NOMO-1 treated with DMSO at 0.1 percent for 48 hours (cell line): Measurements from ENCODE around the gene RGS6.

ENCODE experiments used
- DNase-seq: peaks from one replicate; lab custom pipeline; 2025; ENCODE audit not compliant: unreplicated experiment; lab: John Stamatoyannopoulos, UW

Gene RGS6

DNA sequence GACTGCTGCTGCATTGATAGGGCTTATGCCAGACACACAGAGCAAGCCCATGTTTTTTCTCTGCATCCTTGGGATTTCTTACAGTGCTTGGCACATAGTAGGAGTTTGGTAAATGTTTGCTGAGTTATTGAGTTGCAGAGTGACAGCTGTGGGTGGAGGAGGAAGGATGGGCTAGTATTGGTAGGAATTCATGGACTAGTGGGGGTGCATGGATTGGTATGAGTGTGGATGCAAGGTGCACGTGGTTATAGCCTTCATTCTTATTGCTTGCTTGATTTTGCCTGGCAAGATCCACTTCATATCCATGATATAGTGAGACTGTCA is 11.4 kb downstream of the RGS6 start:
- DNase-seq: no peak

- DNase-seq: peak; percentile 29
Measured at GRCh38 chr14:71947947-71948500, 15.8 kb downstream of the RGS6 start.

DNA sequence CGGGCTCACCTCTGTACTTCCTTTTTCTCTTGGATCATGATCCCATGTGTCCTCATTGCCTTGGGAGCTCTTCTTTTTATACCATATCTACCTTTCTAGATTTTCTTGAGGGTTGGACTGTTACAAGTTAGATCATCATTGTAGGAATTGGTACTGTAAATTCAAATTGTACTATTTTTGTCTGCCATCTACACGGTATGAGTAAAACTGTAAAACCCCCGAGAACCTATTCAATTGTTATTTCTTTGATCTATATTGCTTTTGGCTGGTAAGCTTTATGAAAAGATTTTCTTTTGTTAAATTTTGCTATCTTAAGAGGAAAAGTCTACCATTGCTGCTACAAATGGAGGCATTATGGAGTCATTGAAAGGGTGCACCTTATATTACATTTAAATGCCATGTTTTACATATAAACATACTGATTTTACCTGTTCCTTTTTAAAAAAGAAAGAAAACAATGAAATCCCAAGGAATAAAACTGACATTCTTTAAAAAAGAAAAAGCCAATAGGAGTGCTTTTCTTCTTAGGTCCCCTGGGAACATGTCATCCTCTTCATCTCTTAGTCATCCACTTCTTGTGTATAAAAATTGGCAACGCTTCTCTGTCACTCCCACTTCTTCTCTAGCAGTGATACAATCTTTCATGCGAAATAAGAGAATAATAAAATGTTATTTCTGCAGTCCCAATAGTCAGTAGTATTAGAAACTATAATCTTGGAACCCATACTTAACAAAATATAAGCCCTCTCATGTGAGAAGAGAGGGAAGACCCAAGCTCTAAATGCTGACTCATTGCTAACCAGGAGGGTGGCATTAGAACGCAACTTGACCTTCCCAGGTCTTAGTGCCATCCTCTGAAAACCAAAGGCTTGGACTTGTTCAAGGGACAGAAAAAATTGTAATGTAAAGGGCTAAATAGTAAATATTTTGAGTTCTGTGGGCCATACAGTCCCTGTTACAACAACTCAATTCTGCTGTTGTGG is 20.4 kb downstream of the RGS6 start:
- DNase-seq: no peak

GRCh38 chr14:71956920-71957563 is 24.8 kb downstream of the RGS6 start:
- DNase-seq: no peak

DNA sequence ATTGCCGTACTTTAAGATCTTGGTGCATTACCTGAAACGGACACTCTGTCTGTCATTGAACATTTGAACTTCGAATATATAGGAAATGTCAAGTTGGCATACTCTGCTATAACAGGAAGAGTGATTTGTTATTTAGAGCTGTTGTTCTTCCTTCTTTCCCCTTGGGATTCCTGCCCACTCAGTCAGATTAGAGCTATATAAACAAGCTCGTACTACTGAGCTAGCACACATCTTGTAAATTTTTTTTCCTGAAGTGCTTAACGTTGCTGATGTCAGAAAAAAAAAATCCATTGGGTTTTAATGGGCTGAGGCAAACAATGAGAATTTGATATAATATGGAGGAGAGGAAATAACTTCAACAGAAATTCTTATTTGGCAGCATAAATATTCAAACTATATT is 26.8 kb downstream of the RGS6 start:
- DNase-seq: no peak

GRCh38 chr14:71960494-71961353 is 28.5 kb downstream of the RGS6 start:
- no peak for DNase-seq

DNA sequence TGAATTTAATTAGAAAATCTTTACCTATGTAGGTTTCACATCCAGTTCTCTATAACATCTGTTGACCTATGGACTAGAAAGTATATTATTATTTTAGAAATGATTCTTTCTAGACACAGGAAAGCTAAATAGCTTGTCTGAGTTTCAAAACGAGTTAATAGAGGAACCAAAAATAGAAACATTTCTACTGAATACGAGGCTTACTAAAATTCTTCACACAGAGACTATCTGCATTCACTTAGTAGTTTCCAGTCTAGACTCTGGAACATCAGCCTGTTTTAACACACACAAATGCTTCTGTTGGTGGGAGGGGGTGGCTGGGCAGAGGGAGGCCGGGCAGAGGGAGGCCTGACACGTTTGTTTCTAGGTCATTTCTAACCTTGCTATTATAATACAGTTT is 29.7 kb downstream of the RGS6 start:
- DNase-seq: no peak

DNA sequence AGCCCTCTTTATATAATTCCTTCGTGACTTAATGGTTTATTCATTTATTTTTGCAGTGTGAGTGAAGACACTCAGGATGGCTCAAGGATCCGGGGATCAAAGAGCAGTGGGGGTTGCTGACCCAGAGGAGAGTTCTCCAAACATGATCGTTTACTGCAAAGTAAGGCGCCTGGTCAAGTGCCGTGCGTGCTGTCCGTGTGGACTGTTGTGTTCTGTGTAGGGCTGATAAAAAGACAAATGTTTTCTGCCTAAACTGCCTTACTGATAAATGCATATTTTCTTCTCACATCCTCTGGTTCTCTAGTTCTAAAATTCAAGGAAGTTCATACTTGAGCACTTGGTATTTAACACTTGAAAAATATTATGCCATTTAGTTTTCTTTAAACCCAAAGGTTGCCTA is 32.5 kb downstream of the RGS6 start:
- no peak for DNase-seq

DNA sequence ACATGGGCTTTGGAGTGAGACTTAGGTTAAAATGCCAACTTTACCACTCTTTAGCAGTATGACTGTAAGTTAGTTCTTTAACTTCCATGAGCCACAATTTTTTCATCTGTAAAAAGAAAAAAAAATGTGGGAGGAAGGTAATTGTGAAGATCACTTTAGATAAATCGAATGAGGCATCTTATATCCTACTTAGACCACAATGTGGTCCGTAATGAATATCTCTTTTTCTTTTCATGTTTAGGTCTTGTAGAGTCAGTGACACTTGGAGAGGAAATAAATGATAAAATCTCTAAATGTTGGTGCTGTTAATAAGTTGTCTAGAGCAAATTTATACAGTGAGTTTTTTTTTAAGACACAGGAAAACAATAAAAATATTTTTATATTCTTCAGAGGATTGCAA is 34.3 kb downstream of the RGS6 start:
- no peak for DNase-seq

DNA sequence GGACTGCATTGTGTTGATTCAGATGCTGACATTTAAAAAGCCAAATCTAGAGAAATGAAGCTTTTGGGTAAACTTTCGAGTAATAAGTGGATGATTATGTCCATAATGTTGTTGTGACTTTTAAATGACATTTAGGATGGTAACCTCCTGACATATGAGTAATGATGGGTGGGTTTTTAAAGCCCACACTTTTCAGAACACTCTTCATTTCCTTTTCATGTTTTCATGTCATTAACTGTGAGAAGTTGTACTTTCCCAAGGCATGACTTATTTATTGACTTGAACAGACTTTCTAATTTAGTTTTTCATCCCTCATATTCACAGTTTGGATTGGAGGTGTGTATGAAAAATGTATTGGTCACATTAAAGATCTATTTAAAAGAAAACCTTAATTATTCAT is 35.5 kb downstream of the RGS6 start:
- no peak for DNase-seq

- DNase-seq: no peak
Measured at GRCh38 chr14:71970272-71970671, 38.0 kb downstream of the RGS6 start.

DNA sequence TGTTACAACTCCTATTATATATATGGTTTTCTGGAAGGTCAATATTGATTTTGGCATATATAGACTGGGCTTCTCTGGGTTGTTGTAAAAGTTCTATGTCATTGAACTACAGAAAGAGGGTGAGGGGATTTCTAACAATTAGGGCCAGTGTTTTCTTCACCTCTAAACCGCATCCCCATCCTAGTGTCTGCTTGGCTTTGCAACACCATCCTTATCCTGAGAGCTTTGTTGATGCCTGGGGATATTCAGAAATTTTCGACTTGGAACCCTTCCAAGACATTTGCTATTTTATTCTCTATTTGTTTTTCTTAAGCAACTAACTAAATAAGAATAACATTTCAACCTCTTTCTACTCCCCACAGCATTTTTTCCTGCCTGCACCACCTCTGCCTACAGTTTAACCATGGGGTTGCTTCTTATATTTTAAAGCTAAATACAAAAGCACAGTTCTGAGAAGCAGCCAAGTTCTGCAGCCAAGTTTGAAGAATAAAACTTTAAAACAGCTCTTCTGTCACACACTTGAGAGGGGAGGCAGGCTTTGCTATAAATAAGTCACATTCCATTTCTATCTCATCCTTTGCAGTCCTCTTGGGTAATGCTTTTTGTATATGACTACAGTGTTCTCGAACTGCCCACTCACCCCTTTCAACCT is 53.4 kb downstream of the RGS6 start:
- no peak for DNase-seq

- no peak for DNase-seq
Measured at GRCh38 chr14:71988476-71988875, 56.2 kb downstream of the RGS6 start.

DNA sequence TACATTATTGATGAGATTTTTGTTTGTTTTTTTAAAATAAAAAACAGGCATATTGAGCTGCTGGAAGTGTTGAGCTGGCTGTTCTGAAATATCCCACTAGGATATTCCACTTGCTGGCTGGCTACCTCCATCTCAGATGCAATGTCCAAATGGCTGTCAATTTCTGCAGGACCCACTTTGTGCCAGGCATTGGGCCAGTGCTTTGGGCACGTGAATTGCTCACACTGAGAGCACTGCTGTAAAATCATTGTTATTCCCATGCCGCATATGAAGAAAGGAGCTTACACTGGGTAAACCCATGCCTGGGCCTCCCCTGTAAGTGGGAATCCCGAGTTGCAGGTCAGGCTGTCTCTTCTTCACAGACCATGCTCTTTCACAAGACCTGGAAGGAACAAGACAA is 56.7 kb downstream of the RGS6 start:
- DNase-seq: no peak

DNA sequence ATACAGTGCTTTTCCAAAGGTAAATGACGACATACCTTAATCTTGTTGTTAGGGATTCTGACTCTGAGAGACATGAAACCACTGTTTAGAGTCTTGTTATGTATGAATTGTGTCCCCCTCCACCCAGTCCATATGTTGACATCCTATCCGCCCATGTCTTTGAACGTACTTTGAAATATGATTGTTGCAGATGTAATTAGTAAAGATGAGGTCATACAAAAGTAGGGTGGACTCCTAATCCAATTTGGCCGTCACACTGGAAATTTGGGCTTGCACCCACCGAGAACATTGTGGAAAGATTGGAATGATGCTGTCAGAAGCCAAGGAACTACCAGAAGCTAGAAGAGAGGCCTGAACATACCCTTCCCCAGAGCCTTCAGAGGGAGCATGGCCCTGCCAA is 62.2 kb downstream of the RGS6 start:
- no peak for DNase-seq

GRCh38 chr14:71995741-71996140 is 63.5 kb downstream of the RGS6 start:
- no peak for DNase-seq

DNA sequence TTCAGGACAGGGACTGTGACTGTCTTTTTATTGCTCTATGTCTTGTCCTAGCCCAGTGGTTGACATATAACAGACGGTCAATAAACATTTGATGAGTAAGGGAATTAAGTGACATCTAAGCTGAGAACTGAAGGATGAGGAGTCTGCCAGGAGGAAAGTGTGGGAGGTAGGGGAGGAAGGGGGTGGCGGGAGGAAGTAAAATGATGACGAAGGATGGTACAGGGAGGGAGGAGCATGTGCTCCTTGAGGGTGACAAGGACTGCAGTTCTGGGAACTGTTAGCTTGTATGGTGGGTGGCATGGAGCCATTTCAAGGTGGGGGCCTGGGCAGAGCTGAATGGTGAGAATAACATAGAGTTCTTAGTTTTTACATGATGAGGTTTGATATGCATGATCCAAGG is 64.4 kb downstream of the RGS6 start:
- DNase-seq: no peak

DNA sequence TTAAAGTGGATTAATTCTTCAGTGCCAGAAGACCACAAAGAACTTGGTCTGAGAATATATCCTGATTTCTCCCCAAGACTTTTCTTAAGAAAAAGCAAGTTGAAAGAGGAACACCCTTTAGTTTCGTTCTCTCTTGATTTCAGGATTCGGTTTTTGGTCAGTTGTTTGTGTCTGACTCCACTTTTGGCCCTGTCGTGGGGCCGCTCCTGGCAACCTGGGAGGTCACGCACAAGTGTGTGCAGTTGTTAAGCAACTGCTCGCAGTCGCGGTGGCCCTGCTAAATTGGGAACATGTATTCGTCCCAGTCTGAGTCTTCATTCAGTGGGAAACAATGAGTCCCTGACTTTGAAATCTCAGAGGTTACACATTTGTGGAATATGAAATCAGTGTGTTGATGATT is 68.7 kb downstream of the RGS6 start:
- peak; percentile 72 for DNase-seq

DNA sequence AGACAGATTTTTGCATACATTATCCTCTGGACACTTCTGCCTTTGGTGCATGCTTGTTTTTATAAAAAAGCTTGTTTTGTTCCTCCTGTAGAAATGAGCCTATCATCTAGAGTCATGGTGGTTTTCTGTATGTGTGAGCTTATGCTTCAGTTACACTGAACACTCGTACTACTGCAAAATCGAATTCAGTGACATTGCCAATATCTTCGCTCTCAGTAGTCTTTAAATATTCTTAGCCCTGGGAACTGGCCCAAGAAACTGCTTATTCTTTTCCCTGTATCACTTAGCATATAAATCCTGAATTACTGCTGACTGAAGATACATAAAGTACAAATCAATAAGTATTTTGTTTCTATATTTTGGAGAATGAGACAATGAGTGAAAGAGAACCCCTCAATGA is 70.5 kb downstream of the RGS6 start:
- DNase-seq: no peak

DNA sequence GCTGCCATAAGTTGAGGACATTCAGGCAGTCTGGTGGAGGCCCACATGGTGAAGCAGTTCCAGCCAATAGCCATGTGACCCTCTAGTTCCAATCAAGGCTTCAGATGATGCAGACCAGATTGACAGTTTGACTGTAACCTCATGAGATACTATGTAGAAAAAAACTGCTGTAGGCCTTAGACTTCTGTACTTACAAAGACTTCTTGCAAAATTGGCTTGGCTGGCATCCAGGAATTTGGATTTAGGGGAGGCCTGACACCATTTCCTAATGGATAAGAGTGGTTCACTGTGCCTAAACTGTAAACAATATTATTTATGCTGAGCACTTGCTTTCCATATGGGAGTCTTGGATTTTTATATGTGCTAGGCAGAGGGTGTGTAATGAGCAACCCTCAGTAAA is 76.4 kb downstream of the RGS6 start:
- no peak for DNase-seq

GRCh38 chr14:72010474-72010873 is 78.2 kb downstream of the RGS6 start:
- no peak for DNase-seq
